Mesendoderm (in vitro differentiated cells): ENCODE measurements around the gene DOCK2.
A peak's percentile ranks its signal among the peaks of the same experiment; 100 is the strongest.

ENCODE experiments used
- DNase-seq: peaks from one replicate; pipeline ENCODE4 v3.0.0; 2013
- H2AK5ac ChIP-seq: 2 replicates; pipeline ENCODE4 v1.6.1; 2013; ENCODE audit warnings: low read length, inconsistent platforms
- H2BK120ac ChIP-seq: 2 replicates; pipeline ENCODE4 v1.6.1; 2013; ENCODE audit warnings: low read depth, mild to moderate bottlenecking, low read length, moderate library complexity, mixed read lengths
- H2BK15ac ChIP-seq: replicated peaks from 2 replicates; pipeline ENCODE4 v1.6.1; 2013; ENCODE audit warnings: low read depth, mild to moderate bottlenecking, moderate library complexity
- H2BK5ac ChIP-seq: 2 replicates; pipeline ENCODE4 v1.6.1; 2013; ENCODE audit warnings: low read length, inconsistent platforms
- H3K18ac ChIP-seq: 2 replicates; pipeline ENCODE4 v1.6.1; 2013; ENCODE audit warnings: mild to moderate bottlenecking, low read length, mixed read lengths
- H3K23ac ChIP-seq: one replicate; pipeline ENCODE4 v1.6.1; 2013; ENCODE audit warnings: low read length
- H3K27ac ChIP-seq: 2 replicates; pipeline ENCODE4 v1.5.1; 2013; ENCODE audit warnings: low read depth, mild to moderate bottlenecking, inconsistent platforms, low read length, moderate library complexity
- H3K27me3 ChIP-seq: 2 replicates; pipeline ENCODE4 v1.6.1; 2013; ENCODE audit warnings: low read length, control low read depth, mild to moderate bottlenecking, inconsistent platforms; ENCODE audit not compliant: insufficient read depth, poor library complexity
- H3K36me3 ChIP-seq: 2 replicates; pipeline ENCODE4 v1.6.1; 2013; ENCODE audit warnings: low read length, inconsistent platforms; ENCODE audit not compliant: control insufficient read depth, insufficient read depth
- H3K4ac ChIP-seq: one replicate; pipeline ENCODE4 v1.6.1; 2013; ENCODE audit warnings: low read depth, mild to moderate bottlenecking, low read length, moderate library complexity
- H3K4me1 ChIP-seq: 2 replicates; pipeline ENCODE4 v1.6.1; 2013; ENCODE audit warnings: low read depth, low read length, inconsistent platforms; ENCODE audit not compliant: control insufficient read depth
- H3K4me2 ChIP-seq: 2 replicates; pipeline ENCODE4 v1.6.1; 2013; ENCODE audit warnings: low read length
- H3K4me3 ChIP-seq: 2 replicates; pipeline ENCODE4 v1.5.1; 2013; ENCODE audit warnings: mild to moderate bottlenecking, low read length
- H3K56ac ChIP-seq: one replicate; pipeline ENCODE4 v1.6.1; 2013; ENCODE audit warnings: low read length
- H3K79me1 ChIP-seq: 2 replicates; pipeline ENCODE4 v1.6.1; 2013; ENCODE audit warnings: low read length, inconsistent platforms
- H3K79me2 ChIP-seq: 2 replicates; pipeline ENCODE4 v1.6.1; 2013; ENCODE audit warnings: mild to moderate bottlenecking, low read length; ENCODE audit not compliant: control insufficient read depth, insufficient read depth
- H3K9ac ChIP-seq: 2 replicates; pipeline ENCODE4 v1.6.1; 2013; ENCODE audit warnings: low read length, inconsistent platforms
- H4K5ac ChIP-seq: one replicate; pipeline ENCODE4 v1.6.1; 2013; ENCODE audit warnings: low read length
- H4K8ac ChIP-seq: one replicate; pipeline ENCODE4 v1.6.1; 2013; ENCODE audit warnings: low read depth, mild to moderate bottlenecking, control low read depth, low read length, moderate library complexity
- WGBS: extraction: QIAGEN DNeasy Blood & Tissue Kit; methylation state at CpG from one replicate; pipeline ENCODE4 v1.1.7; 2013; ENCODE audit warnings: low lambda C conversion rate, missing lambda C conversion rate; ENCODE audit not compliant: insufficient coverage; ENCODE audit errors: extremely low coverage; 5-methylcytosine and 5-hydroxymethylcytosine counted together

Gene DOCK2

GRCh38 chr5:169641253-169641652, 4.2 kb downstream of the DOCK2 start:
- peak; percentile 22 for DNase-seq
- WGBS, result no CpG with 5 or more reads among the region's 6 CpGs
- Histone ChIP-seq H3K79me2 (no peaks in the 10 kb centered on the region), H3K4me3 (no peak overlapping the region), H3K27ac (no peak overlapping the region), H3K79me1 (no peaks in the 10 kb centered on the region), H4K8ac (no peak overlapping the region), H2AK5ac (no peak overlapping the region), H3K23ac (no peak overlapping the region), H2BK15ac (no peak overlapping the region), H3K27me3 (no peaks in the 10 kb centered on the region), H3K4me1 (peaks cover 2% of the 10 kb centered on the region), H2BK120ac (no peak overlapping the region), H2BK5ac (no peak overlapping the region), H3K4me2 (no peak overlapping the region), H4K5ac (no peak overlapping the region), H3K18ac (no peak overlapping the region), H3K4ac (no peak overlapping the region), H3K9ac (no peak overlapping the region), H3K36me3 (no peaks in the 10 kb centered on the region), H3K56ac (no peak overlapping the region)

- Histone ChIP-seq H3K79me2 (no peaks in the 10 kb centered on the region), H3K18ac (no peak overlapping the region), H3K9ac (no peak overlapping the region), H3K4ac (no peak overlapping the region), H2BK120ac (no peak overlapping the region), H3K4me2 (no peak overlapping the region), H3K36me3 (no peaks in the 10 kb centered on the region), H3K79me1 (no peaks in the 10 kb centered on the region), H3K27ac (no peak overlapping the region), H2AK5ac (no peak overlapping the region), H2BK15ac (no peak overlapping the region), H2BK5ac (no peak overlapping the region), H3K23ac (no peak overlapping the region), H4K5ac (no peak overlapping the region), H4K8ac (no peak overlapping the region), H3K4me3 (no peak overlapping the region), H3K27me3 (no peaks in the 10 kb centered on the region), H3K4me1 (no peaks in the 10 kb centered on the region), H3K56ac (no peak overlapping the region)
- no peak for DNase-seq
- whole genome bisulfite sequencing, result no CpG with 5 or more reads among the region's 3 CpGs
Observed at GRCh38 chr5:169646856-169647255, 9.8 kb downstream of the DOCK2 start.

GRCh38 chr5:169647566-169647965, 10.5 kb downstream of the DOCK2 start:
- Histone ChIP-seq H3K79me1 (no peaks in the 10 kb centered on the region), H3K18ac (no peak overlapping the region), H2BK15ac (no peak overlapping the region), H4K8ac (no peak overlapping the region), H3K4me1 (no peaks in the 10 kb centered on the region), H3K23ac (no peak overlapping the region), H3K4ac (no peak overlapping the region), H3K4me3 (no peak overlapping the region), H3K9ac (no peak overlapping the region), H2BK120ac (no peak overlapping the region), H3K79me2 (no peaks in the 10 kb centered on the region), H4K5ac (no peak overlapping the region), H3K4me2 (no peak overlapping the region), H3K36me3 (no peaks in the 10 kb centered on the region), H3K27me3 (no peaks in the 10 kb centered on the region), H3K27ac (no peak overlapping the region), H2BK5ac (no peak overlapping the region), H2AK5ac (no peak overlapping the region), H3K56ac (no peak overlapping the region)
- DNase-seq, result no peak
- WGBS, result no CpG with 5 or more reads among the region's 1 CpG

- H3K4me1 ChIP-seq, result no peaks in the 10 kb centered on the region
- no peak overlapping the region for H2BK15ac ChIP-seq
- no peak overlapping the region for H3K4me3 ChIP-seq
- no peaks in the 10 kb centered on the region for H3K36me3 ChIP-seq
- no peak overlapping the region for H4K8ac ChIP-seq
- no peak overlapping the region for H2AK5ac ChIP-seq
- no peak overlapping the region for H3K18ac ChIP-seq
- no peak overlapping the region for H2BK5ac ChIP-seq
- H3K4ac ChIP-seq, result no peak overlapping the region
- H3K23ac ChIP-seq, result no peak overlapping the region
- H3K27ac ChIP-seq, result no peak overlapping the region
- H3K4me2 ChIP-seq, result no peak overlapping the region
- H3K79me2 ChIP-seq, result no peaks in the 10 kb centered on the region
- H3K79me1 ChIP-seq, result no peaks in the 10 kb centered on the region
- WGBS, result no CpG with 5 or more reads among the region's 13 CpGs
- no peak overlapping the region for H3K56ac ChIP-seq
- H4K5ac ChIP-seq, result no peak overlapping the region
- H2BK120ac ChIP-seq, result no peak overlapping the region
- no peak for DNase-seq
- no peaks in the 10 kb centered on the region for H3K27me3 ChIP-seq
- H3K9ac ChIP-seq, result no peak overlapping the region
Observed at GRCh38 chr5:169648725-169649310, 11.7 kb downstream of the DOCK2 start.

- no peak for DNase-seq
- no CpG with 5 or more reads among the region's 7 CpGs for WGBS
- Histone ChIP-seq H3K27ac (no peak overlapping the region), H3K18ac (no peak overlapping the region), H3K27me3 (no peaks in the 10 kb centered on the region), H2BK5ac (no peak overlapping the region), H3K4me3 (no peak overlapping the region), H3K79me2 (no peaks in the 10 kb centered on the region), H3K56ac (no peak overlapping the region), H4K5ac (no peak overlapping the region), H3K9ac (no peak overlapping the region), H2BK120ac (no peak overlapping the region), H3K4ac (no peak overlapping the region), H2BK15ac (no peak overlapping the region), H3K36me3 (no peaks in the 10 kb centered on the region), H3K4me2 (no peak overlapping the region), H3K23ac (no peak overlapping the region), H3K4me1 (no peaks in the 10 kb centered on the region), H3K79me1 (no peaks in the 10 kb centered on the region), H4K8ac (no peak overlapping the region), H2AK5ac (no peak overlapping the region)
Observed at GRCh38 chr5:169649486-169649885, 12.4 kb downstream of the DOCK2 start.

- DNase-seq, result no peak
- Histone ChIP-seq H3K56ac (no peak overlapping the region), H3K23ac (no peak overlapping the region), H2BK120ac (no peak overlapping the region), H3K4me3 (no peak overlapping the region), H2AK5ac (no peak overlapping the region), H4K8ac (no peak overlapping the region), H3K79me2 (no peaks in the 10 kb centered on the region), H3K4me2 (no peak overlapping the region), H2BK5ac (no peak overlapping the region), H3K4me1 (no peaks in the 10 kb centered on the region), H2BK15ac (no peak overlapping the region), H3K9ac (no peak overlapping the region), H4K5ac (no peak overlapping the region), H3K4ac (no peak overlapping the region), H3K18ac (no peak overlapping the region), H3K27me3 (no peaks in the 10 kb centered on the region), H3K27ac (no peak overlapping the region), H3K36me3 (no peaks in the 10 kb centered on the region), H3K79me1 (no peaks in the 10 kb centered on the region)
- no CpG with 5 or more reads among the region's 5 CpGs for WGBS
Observed at GRCh38 chr5:169650701-169651331, 13.7 kb downstream of the DOCK2 start.
